Activated CD4-positive, alpha-beta T cell treated with anti-CD3 and anti-CD28 coated beads, Interleukin-2, Interleukin-4, amounts not matched to agents 100 ng/mL and 50 ng/mL, durations not matched to agents 16 hours and 8 hours (primary cell): ENCODE data around the gene FYN.
A peak's percentile ranks its signal among the peaks of the same experiment; 100 is the strongest.

Experiments
- DNase-seq: peaks from one replicate; pipeline ENCODE4 v3.0.0-alpha.2; 2020; ENCODE audit warnings: low spot score

The FYN gene

DNA sequence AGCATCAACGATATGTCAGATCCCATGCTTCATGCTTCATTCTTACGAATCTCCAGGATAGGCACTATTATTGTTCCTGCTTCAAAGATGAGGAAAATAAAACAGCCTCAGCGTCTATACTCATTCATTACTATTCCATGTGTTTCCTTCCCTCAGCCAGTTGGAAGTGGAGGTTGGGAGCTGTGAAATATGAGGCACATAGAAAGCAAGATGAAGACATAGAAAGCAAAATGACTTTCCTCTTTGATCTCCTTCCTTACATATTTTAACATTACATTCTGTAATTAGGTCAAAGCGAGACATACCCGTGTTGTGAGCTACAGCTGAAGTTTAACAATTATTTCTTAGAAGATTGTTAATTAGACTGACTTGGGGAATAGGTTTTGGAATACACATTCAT, 125.4 kb downstream of the FYN start:
- DNase-seq, result no peak

- no peak for DNase-seq
Observed at GRCh38 chr6:111747396-111747795, 125.9 kb downstream of the FYN start.

- no peak for DNase-seq
Observed at GRCh38 chr6:111746983-111747382, 126.3 kb downstream of the FYN start.

- no peak for DNase-seq
Observed at GRCh38 chr6:111745636-111746035, 127.6 kb downstream of the FYN start.

- DNase-seq, result no peak
Observed at GRCh38 chr6:111745186-111745585, 128.1 kb downstream of the FYN start.

GRCh38 chr6:111743862-111744692, 129.2 kb downstream of the FYN start:
- no peak for DNase-seq

DNA sequence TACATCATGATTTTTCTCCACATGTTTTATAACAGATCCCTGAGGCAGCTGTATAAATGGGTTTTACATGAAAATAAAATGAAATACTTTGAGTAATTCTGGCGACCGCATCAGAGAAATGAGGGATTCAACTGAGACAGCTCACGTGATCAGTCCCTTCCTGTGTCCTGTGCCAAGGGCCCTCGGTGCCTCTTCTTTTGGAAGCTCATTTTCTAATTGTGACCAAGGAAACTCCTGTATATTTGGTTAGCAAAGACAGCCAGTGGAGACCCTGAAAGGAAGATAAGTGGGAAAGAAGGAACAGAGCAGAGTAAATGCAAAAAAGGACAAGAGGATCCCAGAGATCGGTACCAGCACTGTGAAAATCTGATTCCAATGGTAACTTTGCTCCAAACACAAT, 129.9 kb downstream of the FYN start:
- DNase-seq, result no peak

- DNase-seq, result no peak
Observed at GRCh38 chr6:111741177-111741952, 131.9 kb downstream of the FYN start.

DNA sequence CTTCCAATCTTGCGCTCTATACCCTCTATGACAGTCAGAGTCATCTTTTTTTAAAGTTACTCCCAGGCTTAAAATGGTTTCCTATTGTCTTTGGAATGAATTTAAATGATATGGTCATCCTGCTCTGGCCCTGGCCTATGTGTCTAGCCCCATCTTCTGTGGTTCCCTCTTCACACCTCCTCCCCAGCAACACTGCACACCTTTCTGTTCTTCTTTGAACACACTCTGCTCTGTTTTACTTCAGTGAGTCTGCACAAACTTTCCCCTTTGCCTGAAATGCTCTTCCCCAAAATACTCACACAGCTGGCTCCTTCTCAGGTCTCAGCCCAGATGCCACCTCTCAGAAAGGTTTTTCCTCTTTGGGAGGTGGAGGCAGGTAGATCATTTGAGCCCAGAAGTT, 132.7 kb downstream of the FYN start:
- no peak for DNase-seq

GRCh38 chr6:111739257-111739696, 134.0 kb downstream of the FYN start:
- DNase-seq, result no peak

GRCh38 chr6:111738631-111739030, 134.6 kb downstream of the FYN start:
- DNase-seq, result no peak

DNA sequence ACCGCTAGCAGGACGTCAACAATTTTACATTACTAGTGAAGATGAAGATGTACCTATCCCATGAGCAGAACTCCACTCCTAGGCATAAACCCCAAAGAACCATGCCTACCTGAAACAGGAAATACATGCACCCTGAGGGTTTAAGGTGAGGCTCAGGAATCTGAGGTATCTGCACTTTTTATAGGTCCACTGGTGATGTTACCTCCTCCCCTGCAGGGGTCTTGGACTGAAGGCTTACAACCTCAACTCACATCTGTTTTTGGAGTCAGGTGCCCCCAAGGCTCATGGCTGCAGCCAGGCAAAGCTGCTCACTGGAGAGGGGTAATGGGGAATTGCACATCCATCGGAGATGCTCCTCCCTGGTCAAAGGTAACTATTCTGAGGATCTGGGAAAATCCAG, 135.1 kb downstream of the FYN start:
- DNase-seq, result no peak

DNA sequence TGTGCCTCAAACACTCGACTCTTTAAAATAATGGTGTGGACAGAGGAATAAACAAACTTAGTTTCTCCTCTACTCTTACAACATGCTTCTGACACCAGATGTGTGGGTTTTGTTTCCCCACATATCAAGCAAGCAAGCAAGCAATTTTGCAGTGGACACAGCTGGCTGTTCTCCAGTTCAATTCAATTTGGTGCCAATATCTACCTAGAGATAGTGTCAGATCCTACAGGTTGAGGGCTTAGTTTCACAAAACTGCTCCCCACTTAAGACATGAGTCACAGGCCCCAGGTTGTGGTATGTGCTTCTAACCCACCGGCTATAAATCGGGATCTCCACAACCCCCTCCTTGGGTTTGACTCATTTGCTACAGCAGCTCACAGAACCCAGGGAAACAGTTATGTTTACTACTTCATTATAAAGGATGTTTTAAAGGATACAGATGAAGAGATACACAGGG, 136.2 kb downstream of the FYN start:
- peak; percentile 61 for DNase-seq

- DNase-seq, result no peak
Observed at GRCh38 chr6:111736005-111736608, 137.1 kb downstream of the FYN start.

DNA sequence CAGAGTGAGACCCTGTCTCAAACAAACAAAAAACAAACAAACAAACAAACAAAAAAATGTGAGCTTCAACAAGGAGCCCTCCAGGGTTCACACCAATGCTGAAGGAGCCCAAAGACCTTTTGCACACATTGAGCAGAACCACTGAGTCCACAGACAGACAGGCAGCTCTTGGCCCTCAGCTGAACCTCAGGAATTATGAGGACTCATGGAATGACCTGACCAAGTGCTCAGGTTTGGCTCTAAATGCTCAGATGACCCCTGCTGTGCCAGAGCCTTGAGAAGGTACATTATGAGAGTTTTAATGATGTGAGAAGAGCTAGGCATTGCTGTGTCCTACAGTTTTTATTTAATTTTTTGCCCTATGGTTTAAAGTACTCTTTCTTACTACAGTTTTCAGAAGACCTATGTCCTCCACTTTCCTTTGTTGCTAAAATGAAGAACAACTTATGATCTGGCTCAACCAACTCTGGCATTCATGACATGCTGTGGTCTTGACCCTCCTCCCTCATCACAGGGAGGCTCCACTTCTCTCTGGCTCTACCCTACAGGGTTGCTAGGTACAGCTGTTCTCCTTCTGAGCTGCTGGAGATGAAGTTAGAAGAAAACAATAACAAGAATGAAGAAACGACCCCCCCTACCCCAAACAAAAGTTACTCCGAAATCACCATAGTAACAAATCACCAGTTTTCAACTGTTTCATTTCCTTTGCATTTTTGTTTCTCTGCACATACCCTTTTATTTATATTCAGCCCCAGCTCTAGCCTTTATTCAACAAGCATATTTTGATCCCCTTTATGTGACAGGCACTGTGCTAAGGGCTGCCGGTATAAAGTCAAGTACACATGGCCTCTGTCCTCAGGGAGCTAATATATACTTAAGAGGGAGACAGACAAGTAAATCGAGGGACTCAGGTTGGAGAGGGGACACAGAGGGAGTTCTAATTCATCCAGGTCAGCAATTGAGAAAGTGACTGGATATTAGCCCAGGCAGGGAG, 138.9 kb downstream of the FYN start:
- DNase-seq, result no peak

DNA sequence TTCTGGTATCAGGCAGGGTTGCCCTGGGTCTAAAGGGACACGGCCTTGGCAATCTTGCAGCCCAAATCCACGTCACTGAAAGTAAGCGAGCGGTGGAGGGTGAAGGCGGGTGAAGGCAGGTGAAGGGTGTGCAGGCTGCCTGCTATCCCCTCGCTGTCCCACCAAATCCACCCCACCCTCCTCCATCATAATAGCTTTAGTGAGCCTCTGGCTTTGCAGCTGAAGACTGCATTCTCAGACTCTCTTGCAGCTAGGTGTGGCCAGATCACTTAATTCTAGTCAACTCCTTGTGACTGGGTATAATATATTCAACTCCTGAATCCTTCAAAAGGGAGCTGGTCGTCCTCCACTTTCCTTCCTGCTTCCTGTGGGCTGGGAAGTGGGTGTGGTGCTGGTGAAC, 140.9 kb downstream of the FYN start:
- DNase-seq, result no peak

GRCh38 chr6:111731456-111732195, 141.6 kb downstream of the FYN start:
- DNase-seq, result no peak

- DNase-seq, result no peak
Observed at GRCh38 chr6:111730864-111731263, 142.4 kb downstream of the FYN start.

GRCh38 chr6:111727802-111728201, 145.4 kb downstream of the FYN start:
- DNase-seq, result no peak

DNA sequence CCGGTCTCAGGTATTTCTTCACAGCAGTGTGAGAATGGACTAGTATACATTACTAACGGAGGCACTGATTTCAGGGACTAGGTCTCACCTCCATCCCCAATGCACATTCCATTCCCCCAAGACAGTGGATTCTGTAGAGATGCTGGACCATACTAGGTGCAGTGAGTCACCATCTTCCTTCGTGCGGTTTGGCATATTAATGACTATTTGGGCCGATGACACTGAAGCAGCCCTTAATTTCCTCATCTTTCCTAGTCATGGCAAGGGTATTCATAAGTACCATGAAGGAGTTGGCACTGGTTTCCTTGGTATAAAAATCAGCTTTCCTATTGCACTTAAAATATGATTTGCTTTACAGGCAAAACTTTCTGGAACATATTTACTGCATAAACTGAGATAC, 146.2 kb downstream of the FYN start:
- no peak for DNase-seq
